Panc1 (cell line): ENCODE measurements around the gene SPPL2A.

Experiments used
- CTCF ChIP-seq: fragments of 450-650 bp; IDR thresholded peaks from 2 replicates; pipeline ENCODE4 v1.5.1; 2017; ENCODE audit warnings: mild to moderate bottlenecking
- POLR2AphosphoS5 ChIP-seq: IDR thresholded peaks from 2 replicates; pipeline ENCODE4 v1.6.1; 2012; ENCODE audit warnings: mild to moderate bottlenecking, low read depth, low read length, moderate library complexity
- REST ChIP-seq, 2 experiments: IDR thresholded peaks; 2 replicates each; pipeline ENCODE4 v1.6.1; 2011 to 2012; ENCODE audit warnings: low read depth in 2 of 2, control low read depth in 1 of 2, low read length in 1 of 2, mild to moderate bottlenecking in 1 of 2, moderate library complexity in 1 of 2; ENCODE audit not compliant: insufficient read depth in 1 of 2
- SIN3A ChIP-seq: IDR thresholded peaks from 2 replicates; pipeline ENCODE4 v1.6.1; 2012; ENCODE audit warnings: low read depth, mild to moderate bottlenecking, low read length, moderate library complexity, borderline replicate concordance; ENCODE audit not compliant: insufficient read depth
- TCF7L2 ChIP-seq: IDR thresholded peaks from 2 replicates; pipeline ENCODE4 v1.6.1; 2011; ENCODE audit warnings: mild to moderate bottlenecking, low read depth, low read length, inconsistent platforms

GRCh38 chr15:50767332-50767861 lies 1.9 kb upstream of the SPPL2A start:
- TF ChIP-seq CTCF (no peak), TCF7L2 (0 out of 2 replicates have a peak, but pooled peaks have one; percentile 27), REST (IDR thresholded peaks at IDR 0.05; ENCODE audit: insufficient read depth in 1 of 2, low read depth in 2 of 2, low read length in 1 of 2) (no peak), POLR2AphosphoS5 (no peak), SIN3A (no peak)
